Activated T-helper 2 cell treated with anti-CD3 and anti-CD28 coated beads, Interferon-gamma antibody, Interleukin-2, Interleukin-4, amounts not matched to agents 10 μg/mL and 5 μg/mL and 100 μg/mL, durations not matched to agents 14 hours and 24 hours and 36 hours (primary cell): Measurements from ENCODE around the gene IPO13. TPM values are rescaled to one million over a fixed set of nuclear protein-coding genes. Genes with fewer than 3 reads are reported as not detected.

Experiments
- DNase-seq: peaks from one replicate; pipeline ENCODE4 v3.0.0; 2021; ENCODE audit warnings: low spot score
- H3K27ac Mint-ChIP-seq: one replicate; pipeline ENCODE4 v1.8.0; 2021; ENCODE audit warnings: mixed read lengths
- H3K27me3 Mint-ChIP-seq: one replicate; pipeline ENCODE4 v1.8.0; 2021; ENCODE audit warnings: low read depth, mixed read lengths
- H3K36me3 Mint-ChIP-seq: one replicate; pipeline ENCODE4 v1.8.0; 2021; ENCODE audit warnings: low read depth, mixed read lengths
- H3K4me1 Mint-ChIP-seq: one replicate; pipeline ENCODE4 v1.8.0; 2021; ENCODE audit warnings: low read depth, mixed read lengths
- H3K4me3 Mint-ChIP-seq: one replicate; pipeline ENCODE4 v1.8.0; 2021; ENCODE audit warnings: low read depth, mild to moderate bottlenecking, moderate library complexity, mixed read lengths
- H3K9me3 Mint-ChIP-seq: one replicate; pipeline ENCODE4 v1.8.0; 2021; ENCODE audit warnings: mixed read lengths
- intact Hi-C: fragments of 100-400 bp; cut with micrococcal nuclease; formaldehyde crosslinking; loops from one replicate; pipeline ENCODE4 v1.15.1; 2023
- total RNA-seq: library from RNA; stranded (reverse); gene quantifications from 2 replicates; pipeline ENCODE4 v1.2.3, GENCODE V29; 2022

Gene IPO13
- total RNA-seq, 1 donor from 2014 or later: 26.4 TPM

DNA sequence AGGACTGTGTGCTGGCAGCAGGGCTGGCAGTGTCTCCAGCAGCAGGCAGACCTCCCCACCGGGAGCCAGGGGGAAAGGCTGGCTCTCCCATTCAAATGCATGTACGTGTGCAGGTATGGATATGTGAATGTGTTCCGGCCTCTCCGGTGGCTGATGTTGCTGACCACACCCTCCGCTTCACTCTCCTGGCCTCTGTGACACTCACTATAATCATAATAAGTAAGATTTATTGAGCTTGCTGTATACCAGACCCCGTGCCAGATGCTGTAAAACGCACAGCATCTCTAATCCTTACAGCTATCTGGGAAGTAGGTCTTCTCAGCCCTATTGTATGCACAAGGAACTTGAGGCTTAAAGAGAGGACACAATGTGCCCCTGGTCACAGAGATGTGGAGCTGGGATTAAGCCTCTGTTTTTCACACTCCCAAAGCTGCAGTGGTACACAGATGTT is 33.7 kb upstream of the IPO13 start:
- intact Hi-C loops: no loop called here
- Mint-ChIP-seq H3K36me3 (no peaks in the 10 kb centered on the region), H3K4me3 (no peak overlapping the region), H3K4me1 (no peaks in the 10 kb centered on the region), H3K9me3 (no peaks in the 10 kb centered on the region), H3K27me3 (no peaks in the 10 kb centered on the region), H3K27ac (no peak overlapping the region)
- no peak for DNase-seq

DNA sequence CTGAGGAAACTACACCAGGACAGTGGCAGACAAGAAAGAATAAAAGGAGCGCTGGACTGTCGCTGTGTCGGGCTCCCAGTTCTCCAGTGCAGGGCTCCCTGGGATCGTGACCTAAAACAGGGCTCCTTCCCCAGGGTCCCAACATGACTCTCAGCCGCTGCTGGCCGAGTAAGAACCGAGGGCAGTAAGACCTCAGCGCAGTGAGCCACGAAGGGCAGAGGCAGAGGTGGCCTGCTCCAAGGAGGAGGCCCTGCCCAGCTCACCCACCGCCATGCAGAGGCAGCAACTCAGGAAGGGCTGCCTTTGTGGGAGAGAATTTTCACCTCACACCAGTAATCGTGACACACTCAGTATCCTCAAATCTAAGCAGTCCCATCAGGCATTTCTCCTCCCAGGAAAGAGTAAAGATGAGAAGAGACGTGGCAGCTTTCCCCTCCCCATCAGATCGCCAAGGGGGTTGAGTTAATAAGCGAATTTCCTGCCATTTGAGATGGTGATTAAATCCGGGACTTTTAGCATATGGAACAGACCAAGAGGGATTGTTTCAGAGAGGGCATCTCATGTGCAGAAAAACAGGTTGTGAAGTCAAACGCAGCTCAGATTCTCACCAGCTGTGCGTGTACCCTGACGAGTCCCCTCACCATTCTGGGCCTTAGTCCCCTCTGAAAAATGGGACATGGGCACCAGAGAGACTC is 32.9 kb upstream of the IPO13 start:
- no peaks in the 10 kb centered on the region for H3K9me3 Mint-ChIP-seq
- no peaks in the 10 kb centered on the region for H3K4me1 Mint-ChIP-seq
- H3K27ac Mint-ChIP-seq: no peak overlapping the region
- intact Hi-C loops: no loop called here
- no peaks in the 10 kb centered on the region for H3K27me3 Mint-ChIP-seq
- H3K4me3 Mint-ChIP-seq: no peak overlapping the region
- no peaks in the 10 kb centered on the region for H3K36me3 Mint-ChIP-seq
- DNase-seq: no peak

DNA sequence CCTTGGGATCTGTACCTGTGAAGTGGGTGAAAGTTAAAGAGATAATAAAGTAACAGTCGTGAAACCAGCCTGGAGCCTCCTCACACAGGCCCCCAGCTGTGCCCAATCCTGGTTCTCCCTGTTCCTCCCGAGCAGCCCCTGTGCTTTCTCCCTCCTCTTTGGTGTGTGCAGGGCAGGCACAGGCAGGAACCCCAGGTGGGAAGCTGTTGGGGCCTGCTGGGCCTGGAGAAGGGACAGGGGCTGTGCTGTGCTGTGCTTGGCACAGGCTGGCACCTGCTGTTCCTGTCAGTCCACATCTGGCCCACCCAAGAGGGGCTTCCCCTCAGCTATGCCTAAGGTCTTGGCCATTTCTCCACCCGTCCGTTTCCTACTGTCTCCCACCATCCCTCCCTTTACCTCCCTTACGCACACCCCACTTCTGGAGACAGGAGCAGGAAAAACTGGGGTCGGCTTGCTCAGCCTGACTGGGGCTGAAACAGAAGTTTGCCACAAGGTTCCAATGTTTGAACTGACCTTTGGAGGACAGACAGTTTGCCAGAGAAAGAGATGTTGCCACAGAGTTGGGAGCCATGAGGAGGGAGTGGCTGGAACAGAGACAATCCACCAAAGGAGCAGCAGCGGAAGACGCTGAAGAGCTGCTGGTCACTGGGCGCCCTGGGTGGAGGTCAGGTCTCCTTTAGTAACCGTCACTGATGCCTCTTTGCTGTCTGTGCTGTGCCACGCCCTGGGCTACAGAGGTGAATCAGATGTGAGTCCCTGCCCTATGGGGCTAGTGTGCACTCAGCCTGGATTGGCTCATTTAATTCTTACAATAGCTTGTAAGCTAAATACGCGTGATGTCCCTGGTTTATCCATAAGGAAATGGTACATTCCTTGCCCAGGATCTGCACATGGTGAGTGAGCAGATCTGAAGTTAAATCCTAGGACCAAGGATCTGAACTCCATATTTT is 31.9 kb upstream of the IPO13 start:
- intact Hi-C loops: no loop called here
- no peak for DNase-seq
- no peak overlapping the region for H3K27ac Mint-ChIP-seq
- H3K36me3 Mint-ChIP-seq: no peaks in the 10 kb centered on the region
- no peak overlapping the region for H3K4me3 Mint-ChIP-seq
- H3K4me1 Mint-ChIP-seq: no peaks in the 10 kb centered on the region
- no peaks in the 10 kb centered on the region for H3K9me3 Mint-ChIP-seq
- no peaks in the 10 kb centered on the region for H3K27me3 Mint-ChIP-seq

DNA sequence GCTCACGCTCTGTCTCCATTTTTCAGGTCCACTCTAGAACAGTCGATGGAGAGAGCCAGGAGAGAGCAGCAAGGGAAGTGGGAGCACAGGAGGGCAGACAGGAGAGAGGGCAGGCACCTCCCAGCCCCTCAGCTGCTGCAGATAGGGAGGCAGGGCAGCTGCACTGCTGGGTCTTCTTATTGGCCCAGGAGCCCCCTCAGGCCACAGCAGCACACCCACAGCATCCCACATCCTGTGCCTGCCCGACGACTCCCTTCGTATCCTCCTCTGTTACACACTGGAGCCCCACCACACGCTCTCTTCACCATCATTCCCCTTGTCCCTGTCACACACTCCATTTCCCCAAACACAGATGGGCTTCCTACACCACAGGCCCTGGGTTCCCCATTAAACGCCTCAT is 26.8 kb upstream of the IPO13 start:
- intact Hi-C loops: no loop called here
- DNase-seq: no peak
- no peaks in the 10 kb centered on the region for H3K4me1 Mint-ChIP-seq
- H3K4me3 Mint-ChIP-seq: no peak overlapping the region
- no peaks in the 10 kb centered on the region for H3K27me3 Mint-ChIP-seq
- H3K36me3 Mint-ChIP-seq: no peaks in the 10 kb centered on the region
- H3K9me3 Mint-ChIP-seq: no peaks in the 10 kb centered on the region
- no peak overlapping the region for H3K27ac Mint-ChIP-seq

DNA sequence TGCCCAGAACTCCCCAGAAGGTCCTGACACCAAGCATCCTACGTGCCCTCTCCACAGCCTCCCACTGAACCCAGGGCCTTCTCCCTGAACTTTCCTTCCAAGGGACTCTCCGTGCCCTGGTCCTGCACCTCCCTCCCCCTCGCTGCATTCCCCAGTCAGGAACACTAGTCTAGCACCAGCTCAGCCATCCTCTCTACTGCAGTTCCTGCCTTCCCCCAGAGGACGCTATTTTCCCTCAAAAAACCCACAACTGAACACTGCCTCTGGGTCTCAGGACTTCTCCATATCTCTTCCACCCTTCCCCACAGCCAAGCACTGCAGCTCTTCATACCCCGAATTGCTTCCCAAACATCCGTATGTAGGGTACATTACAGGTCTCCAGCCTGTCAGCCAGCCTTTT is 25.7 kb upstream of the IPO13 start:
- DNase-seq: no peak
- Mint-ChIP-seq H3K9me3 (no peaks in the 10 kb centered on the region), H3K27me3 (no peaks in the 10 kb centered on the region), H3K4me1 (no peaks in the 10 kb centered on the region), H3K36me3 (no peaks in the 10 kb centered on the region), H3K27ac (no peak overlapping the region), H3K4me3 (no peak overlapping the region)
- intact Hi-C loops: no loop called here

DNA sequence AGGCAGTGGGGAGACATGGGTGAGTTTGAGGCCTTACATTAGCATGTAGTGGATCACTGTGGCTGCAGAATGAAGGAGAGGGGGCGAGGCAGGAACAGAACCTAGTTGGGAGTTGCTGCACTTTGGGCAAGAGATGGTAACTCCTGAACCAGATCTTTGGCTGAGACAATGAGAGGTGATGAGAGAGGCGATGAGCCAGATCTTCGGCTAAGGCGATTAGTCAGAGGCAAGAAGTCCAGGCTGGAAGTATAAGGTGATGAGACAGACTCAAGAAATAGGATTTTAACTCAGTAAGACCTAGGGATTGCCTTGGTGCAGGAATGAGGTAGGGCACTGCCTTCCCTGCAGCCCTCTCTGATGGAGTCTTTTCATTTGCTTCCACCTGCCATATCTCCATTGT is 22.2 kb upstream of the IPO13 start:
- Mint-ChIP-seq H3K4me1 (peaks cover under 1% of the 10 kb centered on the region), H3K4me3 (no peak overlapping the region), H3K9me3 (no peaks in the 10 kb centered on the region), H3K36me3 (peaks cover under 1% of the 10 kb centered on the region), H3K27ac (no peak overlapping the region), H3K27me3 (no peaks in the 10 kb centered on the region)
- intact Hi-C loops: no loop called here
- DNase-seq: no peak

DNA sequence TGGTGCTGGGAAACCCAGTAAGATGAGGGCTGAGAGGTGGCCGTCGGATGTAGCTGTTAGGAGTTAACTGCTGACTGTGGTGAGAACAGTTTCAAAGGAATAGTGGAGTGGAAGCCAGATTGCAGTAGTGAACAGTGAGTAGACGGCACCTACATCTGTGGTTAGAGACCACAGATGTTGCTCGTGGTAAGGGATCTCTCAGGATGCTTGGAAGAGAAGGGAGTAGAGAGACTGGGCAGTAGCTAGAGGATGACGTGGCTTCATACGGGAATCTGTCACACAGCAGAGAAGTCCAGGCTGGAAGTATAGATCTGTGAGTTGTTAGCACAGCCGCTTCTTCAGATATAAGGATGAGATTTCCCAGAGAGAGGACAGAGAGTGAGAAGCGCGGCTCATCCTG is 20.9 kb upstream of the IPO13 start:
- no peaks in the 10 kb centered on the region for H3K27me3 Mint-ChIP-seq
- peaks cover 3% of the 10 kb centered on the region for H3K4me1 Mint-ChIP-seq
- H3K27ac Mint-ChIP-seq: no peak overlapping the region
- no peak for DNase-seq
- intact Hi-C loops: no loop called here
- H3K36me3 Mint-ChIP-seq: peaks cover 4% of the 10 kb centered on the region
- H3K4me3 Mint-ChIP-seq: no peak overlapping the region
- no peaks in the 10 kb centered on the region for H3K9me3 Mint-ChIP-seq

DNA sequence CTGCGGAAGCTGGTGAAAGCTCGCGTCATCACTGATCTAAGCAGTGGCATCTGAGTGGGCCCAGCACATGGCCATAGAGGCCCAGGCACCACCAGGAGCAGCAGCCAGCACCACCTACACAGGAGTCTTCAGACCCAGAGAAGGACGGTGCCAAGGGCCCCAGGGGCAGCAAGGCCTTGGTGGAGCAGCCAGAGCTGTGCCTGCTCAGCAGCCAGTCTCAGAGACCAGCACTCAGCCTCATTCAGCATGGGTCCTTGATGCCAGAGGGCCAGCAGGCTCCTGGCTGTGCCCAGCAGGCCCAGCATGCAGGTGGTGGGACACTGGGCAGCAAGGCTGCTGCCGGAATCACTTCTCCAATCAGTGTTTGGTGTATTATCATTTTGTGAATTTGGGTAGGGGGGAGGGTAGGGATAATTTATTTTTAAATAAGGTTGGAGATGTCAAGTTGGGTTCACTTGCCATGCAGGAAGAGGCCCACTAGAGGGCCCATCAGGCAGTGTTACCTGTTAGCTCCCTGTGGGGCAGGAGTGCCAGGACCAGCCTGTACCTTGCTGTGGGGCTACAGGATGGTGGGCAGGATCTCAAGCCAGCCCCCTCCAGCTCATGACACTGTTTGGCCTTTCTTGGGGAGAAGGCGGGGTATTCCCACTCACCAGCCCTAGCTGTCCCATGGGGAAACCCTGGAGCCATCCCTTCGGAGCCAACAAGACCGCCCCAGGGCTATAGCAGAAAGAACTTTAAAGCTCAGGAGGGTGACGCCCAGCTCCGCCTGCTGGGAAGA is 16.4 kb upstream of the IPO13 start:
- Mint-ChIP-seq H3K27ac (no peak overlapping the region), H3K36me3 (peaks cover 4% of the 10 kb centered on the region), H3K27me3 (peaks cover 8% of the 10 kb centered on the region), H3K4me3 (no peak overlapping the region), H3K9me3 (no peaks in the 10 kb centered on the region), H3K4me1 (peaks cover 11% of the 10 kb centered on the region)
- intact Hi-C loops: loop anchor here (5.0 kb wide), 1 partner anchor 403 kb away; no protein-coding TSS in a partner anchor
- no peak for DNase-seq

DNA sequence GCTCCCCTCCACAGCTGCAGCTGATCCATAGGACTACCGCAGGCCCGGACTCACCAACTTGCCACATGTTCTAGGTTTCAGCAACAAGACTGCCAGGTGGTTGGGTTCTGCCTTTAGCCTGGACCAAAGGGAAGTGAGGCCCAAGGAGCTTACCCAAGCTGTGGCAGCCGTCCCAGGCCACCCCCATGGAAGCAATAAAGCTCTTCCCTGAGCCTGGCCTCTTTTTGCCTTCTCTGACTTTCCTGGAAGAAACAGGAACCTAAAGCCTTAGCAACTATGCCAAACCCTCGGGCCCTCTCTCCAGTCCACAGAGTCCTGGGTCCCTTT is 15.8 kb upstream of the IPO13 start:
- Mint-ChIP-seq H3K27ac (no peak overlapping the region), H3K36me3 (peaks cover 4% of the 10 kb centered on the region), H3K4me3 (no peak overlapping the region), H3K4me1 (peaks cover 11% of the 10 kb centered on the region), H3K27me3 (peaks cover 10% of the 10 kb centered on the region), H3K9me3 (no peaks in the 10 kb centered on the region)
- intact Hi-C loops: loop anchor here (5.0 kb wide), 1 partner anchor 404 kb away; no protein-coding TSS in a partner anchor
- no peak for DNase-seq

DNA sequence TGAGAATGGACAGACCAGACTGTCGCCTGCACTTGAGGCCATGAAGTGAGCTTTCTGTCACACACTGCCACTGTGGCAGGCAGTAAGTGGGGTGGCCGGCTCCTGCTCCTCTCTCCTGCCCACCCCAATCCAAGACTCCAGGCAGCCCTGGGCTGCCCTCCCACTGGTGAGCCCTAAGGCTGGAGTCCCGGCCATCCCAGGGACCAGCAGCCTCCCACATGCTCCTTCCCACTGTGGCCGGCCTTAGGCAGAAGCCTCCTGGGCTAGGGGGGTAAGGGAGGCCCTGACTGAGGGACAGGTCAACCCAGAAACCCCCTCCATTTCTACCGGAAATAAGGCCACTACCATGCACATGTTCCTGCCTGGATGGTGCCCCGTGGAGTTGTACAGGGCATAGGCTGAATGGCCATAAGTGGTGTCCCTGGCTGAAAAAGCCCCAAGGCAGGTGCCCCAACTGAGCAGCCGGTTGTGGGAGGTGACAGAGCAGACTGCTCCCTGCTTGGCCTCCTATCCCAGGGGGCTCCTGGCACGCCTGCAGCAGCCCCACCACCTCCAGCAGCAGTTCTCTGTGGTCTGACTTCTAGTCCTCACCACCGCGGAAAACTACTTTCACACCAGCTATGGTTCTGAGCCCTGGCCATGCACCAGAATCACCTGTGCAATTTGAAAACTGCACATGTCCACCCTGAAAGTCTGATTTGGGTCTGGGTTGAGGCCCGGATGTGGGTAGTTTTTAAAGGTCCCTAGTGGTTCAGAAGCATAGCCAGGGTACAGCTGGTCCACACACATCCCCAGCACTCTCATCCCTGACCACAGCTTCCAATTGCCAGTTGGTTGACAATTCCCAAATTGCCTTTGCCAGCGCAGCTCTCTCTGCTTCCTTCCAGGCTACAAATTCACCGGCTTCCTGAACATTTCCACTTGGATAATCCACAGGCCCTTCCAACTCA is 14.8 kb upstream of the IPO13 start:
- H3K9me3 Mint-ChIP-seq: no peaks in the 10 kb centered on the region

DNA sequence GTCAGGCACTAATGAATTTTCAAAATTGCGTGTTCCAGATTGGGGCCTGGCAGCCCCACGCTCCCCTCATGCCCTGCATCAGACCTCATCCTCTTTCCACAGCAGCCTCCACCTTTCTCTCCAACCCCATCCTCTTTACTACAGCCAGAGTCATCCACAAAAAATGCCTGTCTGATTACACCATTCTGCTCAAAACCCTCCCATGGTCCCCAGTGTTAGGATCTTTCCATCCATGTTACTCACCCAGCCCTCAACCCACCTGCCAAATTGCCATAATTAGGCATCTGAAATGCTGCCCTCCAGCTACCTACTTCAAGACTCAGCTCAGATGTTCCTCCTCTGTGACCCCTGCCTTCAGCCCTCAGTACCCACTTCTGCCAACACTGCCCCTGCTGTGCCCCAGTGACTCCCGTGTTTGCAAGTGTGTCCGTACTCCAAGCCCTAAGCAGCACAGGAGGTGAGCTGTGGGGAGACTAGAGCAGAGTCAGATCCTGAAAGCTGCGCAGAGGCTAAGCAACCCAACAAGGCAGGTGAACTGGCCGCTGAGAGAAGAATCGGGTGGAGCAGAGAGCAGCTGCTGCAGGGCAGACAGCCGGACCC is 13.9 kb upstream of the IPO13 start:
- peaks cover 11% of the 10 kb centered on the region for H3K4me1 Mint-ChIP-seq
- H3K4me3 Mint-ChIP-seq: no peak overlapping the region
- no peak for DNase-seq
- peaks cover 10% of the 10 kb centered on the region for H3K27me3 Mint-ChIP-seq
- H3K36me3 Mint-ChIP-seq: peaks cover 4% of the 10 kb centered on the region
- intact Hi-C loops: loop anchor here (5.0 kb wide), 1 partner anchor 406 kb away; no protein-coding TSS in a partner anchor
- no peak overlapping the region for H3K27ac Mint-ChIP-seq
- H3K9me3 Mint-ChIP-seq: no peaks in the 10 kb centered on the region

More for the DNA sequence above, 14.8 kb upstream of the IPO13 start:
- DNase-seq: no peak
- peaks cover 11% of the 10 kb centered on the region for H3K4me1 Mint-ChIP-seq
- intact Hi-C loops: loop anchor here (5.0 kb wide), 1 partner anchor 405 kb away; no protein-coding TSS in a partner anchor
- H3K36me3 Mint-ChIP-seq: peaks cover 4% of the 10 kb centered on the region
- peaks cover 10% of the 10 kb centered on the region for H3K27me3 Mint-ChIP-seq
- H3K27ac Mint-ChIP-seq: no peak overlapping the region
- no peak overlapping the region for H3K4me3 Mint-ChIP-seq
